Smooth muscle cell (in vitro differentiated cells): ENCODE measurements around the gene PPM1A. TPM values are rescaled to one million over a fixed set of nuclear protein-coding genes. Genes with fewer than 3 reads are reported as not detected.

ENCODE experiments used
- DNase-seq: peaks from one replicate; lab custom pipeline; 2025; ENCODE audit not compliant: unreplicated experiment; lab: John Stamatoyannopoulos, UW
- H2AFZ ChIP-seq: fragments of 200-600 bp; sonication (generic); 2 replicates; pipeline ENCODE4 v1.6.0; 2016; ENCODE audit warnings: antibody characterized with exemption, low read depth, mild to moderate bottlenecking
- H3F3A ChIP-seq: fragments of 200-600 bp; sonication (generic); 2 replicates; pipeline ENCODE4 v1.6.0; 2017; ENCODE audit warnings: antibody characterized with exemption, low read depth
- H3K27ac ChIP-seq: fragments of 200-600 bp; sonication (generic); 2 replicates; pipeline ENCODE4 v1.5.1; 2016; ENCODE audit warnings: low read depth, mild to moderate bottlenecking
- H3K27me3 ChIP-seq: fragments of 200-600 bp; sonication (generic); 2 replicates; pipeline ENCODE4 v1.6.1; 2016; ENCODE audit warnings: low read depth, mild to moderate bottlenecking
- H3K36me3 ChIP-seq: fragments of 200-600 bp; sonication (generic); 2 replicates; pipeline ENCODE4 v1.5.1; 2016; ENCODE audit warnings: low read depth
- H3K4me1 ChIP-seq: fragments of 200-600 bp; sonication (generic); 2 replicates; pipeline ENCODE4 v1.5.1; 2016; ENCODE audit warnings: low read depth
- H3K4me2 ChIP-seq: fragments of 200-600 bp; sonication (generic); 2 replicates; pipeline ENCODE4 v1.6.0; 2016; ENCODE audit warnings: mild to moderate bottlenecking
- H3K4me3 ChIP-seq: fragments of 200-600 bp; sonication (generic); 2 replicates; pipeline ENCODE4 v1.5.1; 2016; ENCODE audit warnings: mild to moderate bottlenecking
- H3K79me2 ChIP-seq: fragments of 200-600 bp; sonication (generic); 2 replicates; pipeline ENCODE4 v1.6.0; 2016; ENCODE audit warnings: low read depth, mild to moderate bottlenecking
- H3K9ac ChIP-seq: fragments of 200-600 bp; sonication (generic); 2 replicates; pipeline ENCODE4 v1.6.0; 2016; ENCODE audit warnings: low read depth
- H3K9me3 ChIP-seq: fragments of 200-600 bp; sonication (generic); replicated peaks from 2 replicates; pipeline ENCODE4 v1.5.1; 2016; ENCODE audit warnings: low read depth
- H4K20me1 ChIP-seq: fragments of 200-600 bp; sonication (generic); 2 replicates; pipeline ENCODE4 v1.6.0; 2016; ENCODE audit warnings: low read depth
- WGBS: methylation state at CpG from one replicate; pipeline ENCODE4 v1.1.7; 2016; ENCODE audit warnings: low lambda C conversion rate; 5-methylcytosine and 5-hydroxymethylcytosine counted together
- polyA plus RNA-seq: library from polyadenylated mRNA; unstranded; fragments of >200 nt; fragmentation: Nextera tagmentation; extraction: Ambion mirVana; gene quantifications from 2 replicates; pipeline ENCODE4 v1.2.1, GENCODE V29; 2016
- total RNA-seq: library from RNA; depleted of rRNA; stranded (reverse); fragments of >200 nt; gene quantifications from 2 replicates; pipeline ENCODE4 v1.2.3, GENCODE V29; 2014
- TF ChIP-seq, protein P1 (sequence below): fragments of 200-600 bp; sonication (generic); IDR thresholded peaks from 2 replicates; pipeline ENCODE4 v1.5.1; 2017; ENCODE audit warnings: borderline replicate concordance, mild to moderate bottlenecking, antibody characterized with exemption; ENCODE audit not compliant: insufficient read depth, poor library complexity, severe bottlenecking

Gene PPM1A
- total and polyA plus RNA-seq, 2 experiments from 2014 or later = 17.5 to 30.0 TPM

GRCh38 chr14:60214415-60215126 is 34.5 kb upstream of the PPM1A start:
- Histone ChIP-seq H3K27ac (no peak overlapping the region), H3K27me3 (no peaks in the 10 kb centered on the region)
- WGBS = 55% methylated on average over 1 of the region's 1 CpG

GRCh38 chr14:60215127-60215444 is 33.9 kb upstream of the PPM1A start:
- Histone ChIP-seq H3K27ac (no peak overlapping the region), H3K4me2 (no peak overlapping the region), H4K20me1 (no peaks in the 10 kb centered on the region), H3K4me3 (no peak overlapping the region), H3K79me2 (no peaks in the 10 kb centered on the region), H3K36me3 (no peaks in the 10 kb centered on the region), H3K9ac (no peak overlapping the region), H3K4me1 (no peaks in the 10 kb centered on the region), H3K9me3 (no peaks in the 10 kb centered on the region), H2AFZ (no peak overlapping the region), H3K27me3 (no peaks in the 10 kb centered on the region), H3F3A (no peaks in the 10 kb centered on the region)
- whole genome bisulfite sequencing = 89% methylated on average over 2 of the region's 2 CpGs
- DNase-seq = no peak
- TF ChIP-seq, protein P1, sequence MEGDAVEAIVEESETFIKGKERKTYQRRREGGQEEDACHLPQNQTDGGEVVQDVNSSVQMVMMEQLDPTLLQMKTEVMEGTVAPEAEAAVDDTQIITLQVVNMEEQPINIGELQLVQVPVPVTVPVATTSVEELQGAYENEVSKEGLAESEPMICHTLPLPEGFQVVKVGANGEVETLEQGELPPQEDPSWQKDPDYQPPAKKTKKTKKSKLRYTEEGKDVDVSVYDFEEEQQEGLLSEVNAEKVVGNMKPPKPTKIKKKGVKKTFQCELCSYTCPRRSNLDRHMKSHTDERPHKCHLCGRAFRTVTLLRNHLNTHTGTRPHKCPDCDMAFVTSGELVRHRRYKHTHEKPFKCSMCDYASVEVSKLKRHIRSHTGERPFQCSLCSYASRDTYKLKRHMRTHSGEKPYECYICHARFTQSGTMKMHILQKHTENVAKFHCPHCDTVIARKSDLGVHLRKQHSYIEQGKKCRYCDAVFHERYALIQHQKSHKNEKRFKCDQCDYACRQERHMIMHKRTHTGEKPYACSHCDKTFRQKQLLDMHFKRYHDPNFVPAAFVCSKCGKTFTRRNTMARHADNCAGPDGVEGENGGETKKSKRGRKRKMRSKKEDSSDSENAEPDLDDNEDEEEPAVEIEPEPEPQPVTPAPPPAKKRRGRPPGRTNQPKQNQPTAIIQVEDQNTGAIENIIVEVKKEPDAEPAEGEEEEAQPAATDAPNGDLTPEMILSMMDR = no peak

More at GRCh38 chr14:60214415-60215126, 34.5 kb upstream of the PPM1A start:
- no peaks in the 10 kb centered on the region for H3K4me1 ChIP-seq
- no peaks in the 10 kb centered on the region for H3K9me3 ChIP-seq
- DNase-seq = no peak
- no peak overlapping the region for H3K9ac ChIP-seq
- H3K4me2 ChIP-seq = no peak overlapping the region
- H3K4me3 ChIP-seq = no peak overlapping the region
- TF ChIP-seq, protein P1 = no peak
- H3K36me3 ChIP-seq = no peaks in the 10 kb centered on the region
- no peak overlapping the region for H2AFZ ChIP-seq
- no peaks in the 10 kb centered on the region for H4K20me1 ChIP-seq
- H3K79me2 ChIP-seq = no peaks in the 10 kb centered on the region
- no peaks in the 10 kb centered on the region for H3F3A ChIP-seq

DNA sequence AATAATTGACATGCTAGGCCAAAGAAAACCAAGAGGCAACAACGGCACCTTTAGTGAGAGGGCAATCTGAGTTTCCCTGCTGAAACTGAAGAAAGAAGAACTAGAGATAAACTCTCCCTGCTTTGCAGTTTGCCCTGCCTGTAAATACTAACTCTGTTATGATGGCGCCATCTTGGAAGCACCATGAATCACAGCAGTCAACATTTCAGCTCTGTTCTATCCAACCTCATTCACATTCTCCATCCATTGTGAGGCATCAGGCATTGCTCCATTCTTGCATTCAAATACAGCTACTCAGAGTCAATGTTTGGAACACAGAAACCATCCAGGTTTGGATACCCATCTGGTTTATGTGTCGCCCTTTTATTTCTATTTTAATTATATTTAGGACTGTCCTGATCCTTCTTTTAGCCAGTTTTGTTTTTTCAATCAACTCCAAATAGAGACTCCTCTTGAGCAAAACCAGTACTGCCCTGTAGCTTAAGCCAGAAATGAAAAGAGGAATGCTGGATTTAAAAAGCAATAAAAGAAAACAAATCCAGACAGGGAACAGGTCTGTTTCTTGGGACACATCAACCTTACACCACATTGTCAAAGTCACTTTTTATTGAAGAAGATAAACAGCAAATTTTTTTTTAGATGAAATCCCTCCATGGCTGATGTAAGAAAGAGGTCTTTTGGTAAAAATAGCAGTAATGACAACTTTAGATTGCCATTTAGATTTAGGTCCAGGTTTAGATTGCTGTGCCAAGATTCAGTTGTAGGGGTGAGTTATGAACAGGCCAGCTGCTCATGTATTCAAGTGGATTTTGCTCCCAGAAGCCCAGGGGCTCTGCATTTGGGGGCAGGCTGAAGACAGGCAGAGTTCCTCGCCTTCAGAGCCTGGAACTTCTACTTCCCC is 33.3 kb upstream of the PPM1A start:
- Histone ChIP-seq H4K20me1 (no peaks in the 10 kb centered on the region), H3K79me2 (no peaks in the 10 kb centered on the region), H3K36me3 (no peaks in the 10 kb centered on the region), H3K4me1 (no peaks in the 10 kb centered on the region), H3K4me2 (no peak overlapping the region), H3K9me3 (no peaks in the 10 kb centered on the region), H3K27me3 (no peaks in the 10 kb centered on the region), H3F3A (no peaks in the 10 kb centered on the region), H3K27ac (no peak overlapping the region), H3K4me3 (no peak overlapping the region), H2AFZ (no peak overlapping the region), H3K9ac (no peak overlapping the region)
- no peak for DNase-seq
- TF ChIP-seq, protein P1 = no peak
- 90% methylated on average over 4 of the region's 4 CpGs for WGBS
